HG03108 (cell line): Measurements from ENCODE around the gene ZNF19.

Source experiments
- ATAC-seq: cut with Tn5 transposase; IDR thresholded peaks from one replicate; pipeline ENCODE4 v1.9.1; 2021; ENCODE audit warnings: moderate library complexity; ENCODE audit not compliant: unreplicated experiment

ZNF19 gene

DNA sequence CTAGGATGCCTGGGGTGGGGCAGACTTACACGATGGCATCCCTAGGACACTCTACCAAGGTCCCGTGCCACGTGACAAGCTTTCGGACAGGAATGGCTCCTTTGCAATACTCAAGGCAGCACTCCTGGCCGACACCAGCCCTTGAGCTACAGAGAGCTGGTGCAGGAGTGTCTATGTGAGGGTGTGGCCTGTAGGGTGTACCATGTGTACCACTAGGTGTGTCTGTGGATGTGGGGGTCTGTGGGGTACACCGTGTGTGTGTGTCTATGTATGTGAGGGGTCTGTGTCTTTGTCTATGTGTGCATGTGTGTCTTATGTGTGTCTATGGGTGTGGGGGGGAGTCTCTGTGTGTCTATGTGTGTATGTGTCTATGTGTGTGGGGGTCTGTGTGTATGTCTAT, 45.4 kb downstream of the ZNF19 start:
- ATAC-seq, result no peak

- ATAC-seq, result no peak
Measured at GRCh38 chr16:71442051-71442440, 47.1 kb downstream of the ZNF19 start, which contains the start of gene TLE7. TSS of gene TLE7 (minus strand) at chr16:71442054. CDS start at chr16:71433324, 8,730 bp downstream.

GRCh38 chr16:71441348-71442050, 47.6 kb downstream of the ZNF19 start:
- no peak for ATAC-seq

GRCh38 chr16:71440669-71441347, 48.3 kb downstream of the ZNF19 start:
- no peak for ATAC-seq

DNA sequence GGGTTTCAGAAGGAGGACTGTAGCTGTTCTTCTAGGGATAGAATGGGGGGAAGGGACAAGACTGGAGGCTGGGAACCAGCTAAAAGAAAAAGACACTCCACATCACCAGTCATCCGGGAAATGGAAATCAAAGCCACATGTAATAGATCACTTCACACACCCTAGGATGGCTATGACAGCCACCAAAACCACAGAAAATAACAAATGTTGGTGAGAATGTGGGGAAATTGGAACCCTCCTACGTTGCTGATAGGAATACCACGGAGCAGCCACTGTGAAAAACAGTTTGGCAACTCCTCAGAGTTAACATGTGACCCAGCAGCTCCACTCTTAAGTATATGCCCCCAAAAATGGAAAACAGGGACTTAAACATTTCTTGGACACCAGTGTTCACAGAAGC, 49.6 kb downstream of the ZNF19 start:
- no peak for ATAC-seq

- ATAC-seq, result no peak
Measured at GRCh38 chr16:71436473-71436872, 52.7 kb downstream of the ZNF19 start.

GRCh38 chr16:71432906-71433305, 56.2 kb downstream of the ZNF19 start:
- ATAC-seq, result no peak

DNA sequence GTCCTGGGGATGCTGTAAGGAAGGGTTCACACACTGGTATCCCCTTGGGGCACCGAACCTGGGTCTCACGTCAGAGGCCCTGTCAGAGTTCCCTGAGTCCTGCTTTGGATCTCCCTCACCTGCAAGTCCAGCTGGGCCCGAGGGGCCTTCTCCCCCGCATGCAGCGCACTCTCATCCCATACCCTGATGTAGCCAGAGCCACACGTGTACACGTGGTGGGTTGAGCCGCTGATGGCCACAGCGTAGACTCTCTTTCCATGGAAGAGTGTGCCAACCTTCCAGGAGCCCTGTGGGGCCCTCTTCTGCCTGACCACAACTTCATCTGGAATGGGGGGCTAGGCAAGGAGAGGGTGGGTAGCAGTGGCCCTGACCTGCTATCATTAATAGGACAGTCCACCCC, 57.1 kb downstream of the ZNF19 start:
- ATAC-seq, result no peak

DNA sequence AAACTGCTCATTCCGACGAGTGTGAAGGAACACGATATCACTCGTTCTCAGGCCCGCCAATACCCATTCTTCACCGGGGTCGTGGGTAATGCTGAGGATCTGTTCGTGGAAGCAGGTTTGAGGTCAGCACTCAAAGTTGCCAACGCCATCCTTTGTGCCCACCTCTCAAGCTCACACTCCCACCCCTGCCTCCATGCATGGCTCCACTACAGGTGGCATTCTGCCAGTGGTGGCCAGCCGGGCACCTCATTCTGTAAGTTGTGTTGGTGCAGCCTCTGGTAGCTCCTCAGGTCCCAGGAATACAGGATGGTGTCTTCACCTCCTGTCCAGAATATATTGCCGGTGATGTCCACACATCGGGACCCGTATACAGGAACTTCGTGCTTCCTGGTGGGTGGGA, 57.9 kb downstream of the ZNF19 start:
- ATAC-seq, result no peak

DNA sequence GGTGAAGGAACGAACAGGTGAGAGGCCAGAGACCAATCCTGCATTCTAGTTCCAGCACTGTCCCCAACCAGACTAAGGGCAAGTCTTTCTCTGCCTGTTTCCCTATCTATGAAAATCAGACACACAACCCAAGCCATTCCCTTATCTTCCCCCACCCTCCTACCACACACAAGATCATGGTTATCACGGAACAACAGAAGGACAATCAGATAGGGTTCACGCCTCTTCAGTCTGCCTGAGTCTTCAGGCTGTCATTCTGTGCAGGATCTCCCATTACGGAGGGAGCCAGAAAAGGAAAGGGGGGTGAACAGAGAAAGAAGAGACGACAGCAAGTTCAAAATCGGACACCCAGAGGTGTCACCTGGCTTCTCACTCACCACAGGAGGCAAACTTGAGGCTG, 58.4 kb downstream of the ZNF19 start:
- no peak for ATAC-seq

GRCh38 chr16:71429581-71429980, 59.5 kb downstream of the ZNF19 start:
- ATAC-seq, result no peak

DNA sequence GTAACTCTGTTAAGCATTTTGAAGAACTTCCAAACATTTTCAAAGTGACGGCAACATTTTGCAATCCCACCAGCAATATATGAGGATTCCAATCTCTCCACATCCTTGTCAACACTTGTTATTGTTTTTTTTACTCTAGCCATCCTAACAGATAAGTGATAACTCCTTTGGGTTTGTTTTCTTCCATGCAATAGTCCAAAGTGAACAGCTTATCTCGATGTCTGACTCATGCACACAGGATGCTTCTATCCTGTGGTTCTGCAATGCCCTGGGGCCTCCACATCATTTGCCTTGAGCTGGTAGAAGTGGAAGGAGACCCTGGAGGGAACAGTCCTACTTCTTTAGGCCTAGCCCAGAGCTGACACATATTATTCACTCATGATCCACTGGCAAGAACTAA, 60.2 kb downstream of the ZNF19 start:
- no peak for ATAC-seq

GRCh38 chr16:71428385-71428784, 60.7 kb downstream of the ZNF19 start:
- ATAC-seq, result no peak

- ATAC-seq, result no peak
Measured at GRCh38 chr16:71426880-71427615, 62.1 kb downstream of the ZNF19 start.

DNA sequence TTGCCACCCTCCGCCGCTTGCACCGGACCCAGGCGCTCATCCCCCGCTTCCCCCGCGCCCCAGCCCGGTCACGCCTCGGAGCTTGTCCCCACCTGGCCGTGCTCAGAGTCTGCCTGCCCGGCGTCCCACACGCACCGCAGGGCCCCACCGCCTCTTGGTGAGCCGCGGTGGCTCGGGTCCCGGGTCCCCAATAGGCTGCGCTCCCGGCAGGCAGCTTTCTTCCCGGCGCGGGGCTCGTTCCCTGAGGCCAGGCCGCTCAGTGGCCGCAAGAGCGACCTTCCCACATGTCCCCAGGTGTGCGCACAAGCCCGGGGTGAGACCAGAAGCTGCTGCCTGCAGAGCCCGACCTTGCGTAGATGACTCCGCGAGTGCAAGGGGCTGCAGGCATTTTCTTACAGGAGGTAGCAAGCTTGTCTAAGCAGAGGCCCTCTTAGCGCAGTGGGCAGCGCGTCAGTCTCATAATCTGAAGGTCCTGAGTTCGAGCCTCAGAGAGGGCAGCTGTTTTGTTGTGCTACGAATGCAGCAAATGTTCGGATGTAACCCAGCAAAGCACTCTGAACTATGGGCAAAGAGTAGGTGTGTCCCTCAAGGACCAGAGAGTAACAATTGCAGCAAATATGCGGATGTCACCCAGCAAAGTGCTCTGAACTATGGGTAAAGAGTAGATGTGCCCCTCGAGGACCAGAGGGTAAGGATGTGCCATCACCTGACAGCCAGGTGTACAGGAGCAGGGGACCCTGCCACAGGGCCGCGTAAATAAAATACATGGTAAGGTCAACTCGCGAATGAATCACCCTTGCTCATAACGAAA, 62.9 kb downstream of the ZNF19 start:
- ATAC-seq, result no peak

- no peak for ATAC-seq
Measured at GRCh38 chr16:71425746-71426068, 63.4 kb downstream of the ZNF19 start.

DNA sequence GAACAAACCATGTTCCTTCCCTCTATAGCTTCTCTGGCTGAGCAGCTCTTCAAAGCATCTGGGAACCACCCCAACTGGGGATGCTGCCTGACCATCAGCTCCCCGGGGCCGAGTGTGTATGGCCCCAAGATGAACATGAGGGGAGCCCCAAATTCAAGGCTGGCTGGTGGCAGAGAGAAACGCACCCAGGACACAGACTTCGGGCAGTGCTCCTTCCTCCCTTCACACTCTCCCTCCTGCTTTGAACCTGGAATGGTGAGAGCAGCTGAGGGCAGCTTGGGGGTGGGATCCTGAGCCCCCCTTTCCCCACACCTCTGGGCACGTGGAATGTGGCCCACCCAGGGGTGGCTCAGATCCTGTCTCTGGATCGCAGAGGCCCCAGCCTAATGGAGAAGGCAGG, 64.5 kb downstream of the ZNF19 start:
- no peak for ATAC-seq

GRCh38 chr16:71423865-71424264, 65.3 kb downstream of the ZNF19 start:
- no peak for ATAC-seq
